Measurements from ENCODE around the gene RUNX3.

RUNX3 gene

GRCh38 chr1:24929398-24930259, 447 bp downstream of the RUNX3 start:
- DNase-seq (ENCODE audit: low read depth in 2 of 2): no peak

- DNase-seq (ENCODE audit: low read depth in 2 of 2): no peak
Observed at GRCh38 chr1:24928689-24929397, 1.2 kb downstream of the RUNX3 start.

DNA sequence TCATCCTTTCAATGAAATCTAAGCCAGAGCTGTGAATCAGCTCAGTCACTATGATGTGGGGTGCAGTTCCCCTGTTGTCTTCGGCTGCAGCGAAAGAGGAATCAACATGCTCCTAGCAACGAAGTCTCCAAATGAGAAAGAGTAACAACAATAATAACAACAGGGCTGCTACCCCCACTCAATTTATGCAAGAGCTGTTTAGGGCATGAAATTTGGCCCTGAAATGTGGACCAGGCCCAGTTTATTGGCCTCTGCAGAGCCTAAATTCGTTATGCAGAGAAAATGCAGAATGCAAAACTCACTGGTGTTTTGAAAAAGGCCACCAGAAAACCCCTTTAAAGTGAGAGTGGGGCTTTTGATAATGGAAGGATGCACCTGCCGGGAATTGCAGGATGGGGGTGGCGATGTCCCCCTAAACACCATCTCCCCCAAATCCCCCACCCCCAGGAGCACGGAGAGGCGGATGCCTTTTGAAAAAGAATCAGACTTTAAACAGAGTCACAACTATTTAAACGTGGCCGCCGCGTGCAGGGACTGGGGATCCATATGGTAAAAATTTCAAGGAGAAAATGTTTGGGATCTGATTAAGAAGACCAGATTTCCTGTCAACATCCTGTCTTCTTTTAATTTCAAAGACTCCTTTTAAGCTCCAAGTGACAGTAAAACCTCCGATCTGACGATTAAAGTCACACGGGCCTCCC, 1.9 kb downstream of the RUNX3 start:
- DNase-seq (ENCODE audit: low read depth in 2 of 2): no peak

DNA sequence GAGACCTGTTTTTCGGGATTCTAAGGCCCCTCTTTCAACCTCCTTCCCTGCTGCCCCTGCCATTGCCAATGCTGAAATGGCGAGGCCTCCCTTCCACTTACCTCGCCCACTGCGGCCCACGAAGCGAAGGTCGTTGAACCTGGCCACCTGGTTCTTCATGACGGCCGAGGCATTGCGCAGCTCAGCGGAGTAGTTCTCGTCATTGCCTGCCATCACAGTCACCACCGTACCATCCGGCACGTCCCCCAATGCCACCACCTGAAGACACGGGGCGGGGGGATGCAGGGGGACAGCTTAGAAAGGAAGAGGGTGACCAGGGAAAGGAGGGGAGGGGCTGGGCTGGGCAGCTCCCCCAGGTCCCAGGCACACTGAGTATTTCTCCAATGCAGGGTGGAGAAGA, 2.6 kb downstream of the RUNX3 start:
- no peak for DNase-seq (ENCODE audit: low read depth in 2 of 2)

DNA sequence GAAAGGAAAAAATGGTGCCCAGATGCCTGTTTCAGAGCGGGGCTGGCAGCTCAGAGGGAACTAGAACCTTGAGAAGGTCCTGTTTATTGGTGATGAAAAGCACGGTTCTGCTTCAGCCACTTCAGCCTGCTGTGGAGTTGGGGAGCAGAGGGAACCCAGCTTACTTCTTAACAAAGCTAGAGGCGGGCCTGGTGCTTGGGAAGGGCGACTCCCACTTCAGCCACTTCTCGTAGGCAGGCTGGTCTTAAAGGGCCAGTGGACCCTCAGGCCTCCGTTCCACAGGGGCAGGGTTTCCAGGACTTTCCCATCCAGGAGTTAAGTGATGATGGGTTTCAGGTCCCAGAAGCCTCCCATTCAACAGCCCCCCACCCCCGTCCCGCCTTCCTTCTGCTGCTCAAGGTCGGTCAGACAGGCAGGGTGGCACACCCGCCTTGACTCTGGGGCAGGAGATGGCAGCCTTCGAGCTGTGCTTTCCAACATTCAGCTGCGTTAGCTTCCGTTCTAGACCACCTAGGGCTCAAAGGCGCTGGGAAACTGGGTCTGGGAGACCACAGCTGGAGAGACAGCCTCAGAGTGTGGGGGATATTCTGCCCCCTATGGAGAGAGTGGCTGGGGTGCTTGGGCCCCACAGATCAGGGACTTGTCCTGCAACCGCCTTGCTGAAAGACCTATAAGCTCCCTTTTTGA, 3.4 kb downstream of the RUNX3 start:
- DNase-seq (ENCODE audit: low read depth in 2 of 2): no peak

DNA sequence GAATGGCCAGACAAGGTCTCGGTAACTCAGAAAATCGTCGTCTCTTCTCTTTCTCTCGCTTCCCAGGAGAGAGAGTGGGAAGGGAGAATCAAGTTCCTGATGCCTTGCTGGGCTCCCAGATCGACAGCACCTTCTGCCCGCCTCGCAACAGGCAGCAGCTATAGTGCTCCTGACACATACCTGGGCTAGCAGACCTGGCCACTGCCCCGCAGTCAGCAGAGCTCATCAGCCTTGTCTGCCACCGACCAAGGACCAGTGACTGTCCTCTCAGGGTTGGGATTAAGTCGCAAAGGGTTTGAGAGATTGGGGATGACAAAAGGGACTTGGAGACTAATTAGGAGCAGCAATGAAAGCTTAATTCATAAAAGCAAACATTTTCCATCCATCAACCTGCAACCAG, 4.1 kb downstream of the RUNX3 start:
- DNase-seq (ENCODE audit: low read depth in 2 of 2): no peak

DNA sequence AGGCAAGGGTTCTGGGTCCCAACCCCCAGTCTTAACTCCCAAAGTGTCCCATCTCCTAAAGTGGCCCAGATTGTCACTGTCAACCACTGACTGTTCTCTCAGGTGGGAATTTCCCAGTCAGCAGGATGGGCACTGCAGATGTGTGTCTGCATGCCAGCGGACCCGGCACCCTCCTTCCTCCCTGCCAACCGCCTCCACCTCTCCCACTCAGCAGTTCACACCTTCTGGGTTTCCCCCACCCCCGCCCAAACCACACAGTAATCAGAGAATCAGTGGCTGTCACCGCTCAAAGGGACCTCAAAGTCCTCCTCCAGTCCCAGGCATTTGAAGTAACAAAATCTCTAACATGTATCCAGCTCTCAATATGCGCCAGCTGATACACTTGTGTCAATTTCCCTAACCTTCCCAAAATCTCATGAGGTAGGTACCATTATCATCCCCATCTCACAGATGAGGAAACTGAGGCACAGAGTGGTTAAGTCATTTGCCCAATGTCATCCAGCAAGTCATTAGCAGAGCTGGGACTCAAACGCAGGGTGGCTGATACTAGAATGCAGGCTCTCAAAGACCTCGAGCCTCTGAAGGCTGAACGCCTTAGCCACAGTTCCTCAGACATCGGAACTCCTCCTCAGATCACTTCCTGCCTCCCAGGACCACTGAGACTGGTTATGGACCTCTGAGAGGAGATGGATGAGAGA, 4.8 kb downstream of the RUNX3 start:
- DNase-seq (ENCODE audit: low read depth in 2 of 2): peak; percentile 59 to 67

DNA sequence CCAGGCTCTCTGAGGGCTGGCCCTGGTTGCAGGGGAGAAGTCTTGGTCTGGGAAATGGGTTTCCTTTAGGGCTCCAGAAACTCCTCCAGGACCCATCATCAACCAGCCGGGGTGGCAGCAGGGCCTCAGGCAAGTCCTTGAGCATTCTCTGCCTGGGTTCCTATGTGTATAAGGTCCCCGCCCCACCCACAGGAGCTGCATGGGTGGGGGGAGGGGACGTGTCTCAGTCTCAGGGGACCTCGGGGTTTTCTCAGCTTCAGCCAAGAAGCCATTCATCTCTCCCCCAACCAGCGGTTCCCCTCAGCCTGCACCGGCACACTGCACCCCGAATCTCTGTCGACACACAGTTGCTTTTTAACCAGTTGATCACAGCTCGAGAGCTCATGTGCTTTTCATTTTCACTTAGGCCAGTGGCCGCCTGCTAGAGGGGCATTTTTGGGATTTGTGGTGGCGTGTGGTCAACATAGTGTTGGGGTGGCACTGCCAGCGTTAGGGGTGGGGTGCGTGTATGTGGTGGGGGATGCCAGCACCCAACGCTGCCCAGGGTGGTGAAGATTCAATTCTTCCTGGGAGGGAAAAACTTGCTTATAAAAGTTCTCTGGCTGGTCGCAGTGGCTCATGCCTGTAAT, 6.5 kb downstream of the RUNX3 start:
- DNase-seq (ENCODE audit: low read depth in 2 of 2): no peak

DNA sequence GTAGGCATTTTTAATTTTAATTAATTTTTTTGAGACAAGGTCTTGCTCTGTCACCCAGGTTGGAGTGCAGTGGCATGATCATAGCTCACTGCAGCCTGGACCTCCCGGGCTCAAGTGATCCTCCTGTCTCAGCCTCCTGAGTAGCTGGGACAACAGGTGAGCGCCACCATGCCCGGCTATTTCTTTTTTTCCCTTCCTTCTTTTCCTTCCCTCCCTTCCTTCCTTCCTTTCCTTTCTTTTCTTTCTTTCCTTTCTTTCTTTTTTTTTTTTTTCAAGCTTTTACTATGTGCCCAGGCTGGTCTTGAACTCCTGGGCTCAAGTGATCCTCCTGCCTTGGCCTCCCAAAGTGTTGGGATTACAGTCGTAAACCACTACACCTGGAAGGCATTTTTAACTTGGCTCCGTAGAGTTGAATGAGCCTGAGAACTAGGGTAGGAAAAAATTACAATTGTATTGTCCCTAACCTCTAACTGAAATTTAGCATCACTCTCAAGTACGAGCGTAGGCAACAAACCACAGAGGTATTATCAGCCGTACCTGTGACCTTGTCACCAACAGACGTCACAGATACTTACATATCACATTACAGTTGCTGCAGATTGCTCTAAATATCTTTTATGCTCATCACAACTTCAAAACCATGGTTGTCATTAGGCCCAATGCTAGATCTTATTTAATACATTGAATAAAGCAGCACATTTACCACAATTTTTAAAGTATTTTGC, 8.0 kb downstream of the RUNX3 start:
- DNase-seq (ENCODE audit: low read depth in 2 of 2): no peak

- DNase-seq (ENCODE audit: low read depth in 2 of 2): no peak
Observed at GRCh38 chr1:24921412-24921811, 8.7 kb downstream of the RUNX3 start.

DNA sequence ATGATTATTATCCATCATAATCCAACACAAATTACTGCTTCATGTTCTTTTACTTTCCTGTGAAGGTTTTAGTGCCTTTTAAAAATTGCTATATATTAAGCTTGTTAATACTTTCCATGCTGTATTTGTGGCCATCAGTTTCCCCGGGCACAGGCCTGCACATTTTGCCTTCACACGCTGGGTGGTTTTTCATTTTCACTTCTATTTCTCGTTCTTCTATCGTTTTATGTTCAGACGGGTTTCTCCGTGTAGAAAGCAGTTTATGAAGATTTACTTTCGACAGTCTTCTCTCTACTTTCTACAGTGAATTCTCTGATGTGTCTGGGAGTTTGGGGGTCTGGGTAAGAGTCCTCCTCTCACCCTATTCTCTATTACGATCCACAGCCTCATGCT, 9.5 kb downstream of the RUNX3 start:
- DNase-seq (ENCODE audit: low read depth in 2 of 2): no peak

DNA sequence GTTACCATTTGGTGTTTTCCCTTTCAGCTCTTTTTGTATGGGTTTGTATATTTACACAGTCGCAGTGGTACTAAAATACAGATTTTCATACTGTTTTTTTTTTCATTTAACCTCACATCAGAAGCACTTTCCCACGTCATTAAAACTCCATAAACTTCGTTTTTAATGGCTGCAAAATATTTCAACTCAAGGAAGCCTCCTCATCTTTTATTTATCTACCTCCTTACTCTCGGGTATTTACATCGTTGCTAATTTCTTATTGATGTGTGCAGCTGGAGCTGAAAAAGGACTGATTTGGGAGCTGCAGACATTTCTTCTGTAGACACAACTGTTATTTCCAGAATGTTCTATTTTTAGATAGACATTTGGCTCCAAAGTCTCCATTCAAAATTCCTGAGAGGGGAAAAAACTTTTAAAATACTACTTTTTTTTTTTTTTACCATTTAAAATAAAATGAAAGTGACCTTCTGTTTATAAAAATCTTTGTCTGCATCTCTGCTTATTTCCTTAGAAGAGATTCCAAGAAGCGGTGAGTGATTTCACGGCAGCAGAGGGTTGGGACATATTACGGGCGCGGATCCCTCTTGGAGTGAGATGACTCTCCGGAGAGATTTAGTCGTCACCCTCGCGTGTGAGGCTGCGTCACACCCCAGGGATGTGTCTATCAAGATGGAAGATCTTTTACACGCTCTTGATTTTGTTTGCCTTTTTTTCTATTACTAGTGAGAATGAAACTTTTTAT, 10.1 kb downstream of the RUNX3 start:
- DNase-seq (ENCODE audit: low read depth in 2 of 2): no peak

DNA sequence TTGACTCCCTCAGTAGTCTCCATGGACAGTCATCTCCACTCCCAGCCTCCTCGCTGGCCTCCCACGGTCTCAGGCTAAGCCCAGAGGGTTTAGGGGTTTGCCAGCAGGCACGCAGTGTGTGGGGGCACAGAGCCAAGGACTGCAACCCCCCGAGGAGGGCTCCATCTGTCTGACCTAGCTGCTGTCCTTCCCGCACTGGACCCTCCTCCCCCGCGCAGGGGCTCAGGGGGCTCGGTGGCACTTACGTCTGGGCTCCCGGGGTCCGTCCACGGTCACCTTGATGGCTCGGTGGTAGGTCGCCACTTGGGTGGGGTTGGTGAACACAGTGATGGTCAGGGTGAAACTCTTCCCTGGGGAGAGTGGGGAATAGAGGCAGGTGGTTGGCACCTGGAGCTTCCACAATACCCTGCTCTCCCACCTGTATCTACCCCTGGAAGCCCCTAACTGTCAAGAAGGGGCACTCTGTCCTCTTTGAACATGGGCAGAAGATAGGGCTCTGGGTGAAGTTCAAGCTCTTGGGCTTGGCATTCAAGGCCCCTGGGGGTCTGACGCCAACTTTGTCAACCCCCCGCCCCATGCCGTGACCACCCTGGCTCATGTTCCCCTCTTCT, 11.0 kb downstream of the RUNX3 start:
- DNase-seq (ENCODE audit: low read depth in 2 of 2): no peak

GRCh38 chr1:24918370-24918769, 11.7 kb downstream of the RUNX3 start:
- DNase-seq (ENCODE audit: low read depth in 2 of 2): no peak

- DNase-seq (ENCODE audit: low read depth in 2 of 2): no peak
Observed at GRCh38 chr1:24917327-24918074, 12.6 kb downstream of the RUNX3 start.

- no peak for DNase-seq (ENCODE audit: low read depth in 2 of 2)
Observed at GRCh38 chr1:24915816-24916602, 14.1 kb downstream of the RUNX3 start.

GRCh38 chr1:24914226-24915069, 15.6 kb downstream of the RUNX3 start:
- DNase-seq (ENCODE audit: low read depth in 2 of 2): no peak

All from stimulated activated CD8-positive, alpha-beta memory T cell treated with anti-CD3 and anti-CD28 coated beads, Interleukin-7, amount 100 ng/mL, for 1 hour (primary cell).